ENCODE measurements around the gene SCARF2. TPM values are rescaled to one million over a fixed set of nuclear protein-coding genes. Genes with fewer than 3 reads are reported as not detected.
A peak's percentile ranks its signal among the peaks of the same experiment; 100 is the strongest.

Gene SCARF2
- total RNA-seq, 1 donor from 2014 or later = 3.4 TPM

DNA sequence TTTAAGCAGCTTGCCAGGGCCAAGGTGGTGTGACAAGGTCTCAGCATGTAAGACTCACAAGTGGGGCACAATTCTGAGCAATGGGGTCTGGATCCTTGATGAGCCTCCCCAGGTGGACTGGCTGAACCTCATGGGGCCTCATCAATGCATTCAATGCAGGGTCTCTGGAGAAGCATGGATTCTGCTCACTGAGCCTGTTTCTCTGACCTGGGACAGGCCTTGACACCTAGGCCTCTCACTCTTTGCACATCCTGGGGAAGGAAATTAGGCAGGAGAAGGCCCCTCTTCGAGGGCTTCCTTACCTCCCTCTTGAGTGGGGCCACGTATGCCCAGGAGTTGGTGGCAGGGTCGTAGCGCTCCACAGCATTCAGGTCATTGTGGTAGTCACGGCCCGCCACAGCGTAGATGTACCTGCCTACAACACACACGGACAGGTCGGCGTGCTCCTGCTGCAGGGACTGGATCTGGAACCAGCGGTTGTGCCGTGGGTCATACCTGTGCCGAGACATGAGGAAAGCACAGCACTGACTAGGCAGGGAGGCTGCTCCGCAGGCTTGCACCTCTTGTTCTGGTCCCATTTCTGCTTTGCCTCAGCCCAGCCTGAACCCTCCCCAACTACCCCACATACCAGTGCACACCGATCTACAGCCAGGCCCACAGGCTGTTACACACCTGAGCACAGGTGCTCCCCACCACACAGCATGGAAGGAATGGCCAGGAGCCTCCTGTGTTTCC lies 20.0 kb upstream of the SCARF2 start:
- Mint-ChIP-seq H3K27ac (ENCODE audit: unreplicated experiment) (no peak overlapping the region), H3K27me3 (ENCODE audit: unreplicated experiment) (peaks cover 2% of the 10 kb centered on the region), H3K36me3 (ENCODE audit: unreplicated experiment) (no peaks in the 10 kb centered on the region), H3K4me3 (ENCODE audit: unreplicated experiment) (no peak overlapping the region), H3K9me3 (ENCODE audit: unreplicated experiment) (peaks cover 3% of the 10 kb centered on the region), H3K4me1 (ENCODE audit: low read depth, unreplicated experiment) (peaks cover 23% of the 10 kb centered on the region)
- DNase-seq = no peak
- TF ChIP-seq, protein P1, sequence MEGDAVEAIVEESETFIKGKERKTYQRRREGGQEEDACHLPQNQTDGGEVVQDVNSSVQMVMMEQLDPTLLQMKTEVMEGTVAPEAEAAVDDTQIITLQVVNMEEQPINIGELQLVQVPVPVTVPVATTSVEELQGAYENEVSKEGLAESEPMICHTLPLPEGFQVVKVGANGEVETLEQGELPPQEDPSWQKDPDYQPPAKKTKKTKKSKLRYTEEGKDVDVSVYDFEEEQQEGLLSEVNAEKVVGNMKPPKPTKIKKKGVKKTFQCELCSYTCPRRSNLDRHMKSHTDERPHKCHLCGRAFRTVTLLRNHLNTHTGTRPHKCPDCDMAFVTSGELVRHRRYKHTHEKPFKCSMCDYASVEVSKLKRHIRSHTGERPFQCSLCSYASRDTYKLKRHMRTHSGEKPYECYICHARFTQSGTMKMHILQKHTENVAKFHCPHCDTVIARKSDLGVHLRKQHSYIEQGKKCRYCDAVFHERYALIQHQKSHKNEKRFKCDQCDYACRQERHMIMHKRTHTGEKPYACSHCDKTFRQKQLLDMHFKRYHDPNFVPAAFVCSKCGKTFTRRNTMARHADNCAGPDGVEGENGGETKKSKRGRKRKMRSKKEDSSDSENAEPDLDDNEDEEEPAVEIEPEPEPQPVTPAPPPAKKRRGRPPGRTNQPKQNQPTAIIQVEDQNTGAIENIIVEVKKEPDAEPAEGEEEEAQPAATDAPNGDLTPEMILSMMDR (IDR thresholded peaks at IDR 0.05; ENCODE audit: partially characterized antibody, unreplicated experiment) = no peak

DNA sequence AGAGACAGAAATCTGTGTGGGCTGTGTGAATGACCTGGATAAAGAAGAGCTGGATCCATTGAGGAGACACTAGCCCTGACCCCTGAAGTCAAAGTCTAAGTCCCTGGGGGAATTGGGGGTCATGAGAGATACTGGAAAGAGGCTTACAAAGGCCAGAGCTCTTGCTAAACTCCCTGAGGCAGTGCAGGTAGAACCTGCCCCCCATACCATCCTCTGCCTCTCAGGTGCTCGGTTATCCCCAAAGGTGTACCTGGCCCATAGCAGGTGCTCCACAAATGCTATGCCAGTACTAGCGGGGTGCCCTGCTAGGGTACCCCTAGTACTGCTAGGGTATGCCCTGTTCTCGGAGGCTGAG lies 19.1 kb upstream of the SCARF2 start:
- TF ChIP-seq, protein P1 (IDR thresholded peaks at IDR 0.05; ENCODE audit: partially characterized antibody, unreplicated experiment) = no peak
- DNase-seq = no peak
- Mint-ChIP-seq H3K4me3 (ENCODE audit: unreplicated experiment) (no peak overlapping the region), H3K4me1 (ENCODE audit: low read depth, unreplicated experiment) (peaks cover 21% of the 10 kb centered on the region), H3K27me3 (ENCODE audit: unreplicated experiment) (peaks cover 2% of the 10 kb centered on the region), H3K27ac (ENCODE audit: unreplicated experiment) (peak overlapping the region; percentile 88), H3K36me3 (ENCODE audit: unreplicated experiment) (no peaks in the 10 kb centered on the region), H3K9me3 (ENCODE audit: unreplicated experiment) (peaks cover 3% of the 10 kb centered on the region)

DNA sequence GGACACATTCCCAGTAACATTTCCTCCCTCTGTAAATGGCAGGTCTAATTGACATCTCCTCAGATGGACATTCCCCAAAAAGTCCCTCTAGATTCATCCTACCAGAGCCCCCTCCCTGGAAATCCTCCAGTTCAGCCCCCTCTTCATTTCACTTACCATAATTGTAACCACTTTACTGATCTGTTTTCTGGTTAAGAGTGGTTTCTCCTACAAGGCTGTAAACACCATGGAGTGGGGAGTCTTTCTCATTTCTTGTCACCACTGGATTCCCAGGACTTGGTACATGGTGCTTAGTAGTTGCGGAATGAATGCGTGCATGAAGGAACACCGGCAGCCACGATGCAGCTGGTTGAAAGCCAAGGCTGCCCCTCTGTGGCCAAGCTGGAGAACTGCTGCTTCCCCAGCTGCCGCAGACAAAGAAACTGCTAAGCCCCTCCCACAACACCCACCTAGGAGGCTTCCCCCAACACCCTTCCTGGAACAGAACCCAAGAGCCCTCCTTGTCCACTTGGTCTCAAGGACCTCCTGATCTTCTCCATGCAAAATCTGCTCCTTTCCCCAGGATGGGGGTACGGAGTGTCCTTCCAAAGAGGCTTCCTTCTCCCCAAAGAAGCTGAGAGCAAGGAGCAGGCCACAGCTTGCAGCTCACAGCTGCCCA lies 18.6 kb upstream of the SCARF2 start:
- H3K9me3 Mint-ChIP-seq (ENCODE audit: unreplicated experiment) = peaks cover 4% of the 10 kb centered on the region
- H3K4me3 Mint-ChIP-seq (ENCODE audit: unreplicated experiment) = no peak overlapping the region
- peak; percentile 85 for DNase-seq
- peaks cover 2% of the 10 kb centered on the region for H3K27me3 Mint-ChIP-seq (ENCODE audit: unreplicated experiment)
- H3K36me3 Mint-ChIP-seq (ENCODE audit: unreplicated experiment) = no peaks in the 10 kb centered on the region
- H3K27ac Mint-ChIP-seq (ENCODE audit: unreplicated experiment) = peak overlapping the region; percentile 88
- TF ChIP-seq, protein P1 (IDR thresholded peaks at IDR 0.05; ENCODE audit: partially characterized antibody, unreplicated experiment) = peak; percentile 75
- peaks cover 21% of the 10 kb centered on the region for H3K4me1 Mint-ChIP-seq (ENCODE audit: low read depth, unreplicated experiment)

DNA sequence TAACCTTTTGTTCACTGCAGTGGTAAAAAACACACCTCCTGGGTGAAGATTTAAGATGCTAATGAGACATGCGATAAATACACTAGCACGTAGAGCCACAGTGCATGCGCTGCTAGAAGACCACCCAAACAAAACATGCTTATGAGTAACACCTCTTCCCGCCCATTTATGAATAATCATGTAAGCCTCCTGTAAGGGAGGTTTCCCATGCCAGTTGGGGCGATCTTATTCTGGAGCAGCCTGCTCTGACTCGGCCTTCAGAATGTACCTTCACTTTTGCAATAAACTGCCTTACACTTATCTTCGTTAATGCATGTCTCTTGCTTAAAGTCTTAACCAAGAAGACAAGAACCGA lies 18.1 kb upstream of the SCARF2 start:
- TF ChIP-seq, protein P1 (IDR thresholded peaks at IDR 0.05; ENCODE audit: partially characterized antibody, unreplicated experiment) = no peak
- Mint-ChIP-seq H3K27me3 (ENCODE audit: unreplicated experiment) (peaks cover 2% of the 10 kb centered on the region), H3K9me3 (ENCODE audit: unreplicated experiment) (peaks cover 3% of the 10 kb centered on the region), H3K4me1 (ENCODE audit: low read depth, unreplicated experiment) (peaks cover 19% of the 10 kb centered on the region), H3K4me3 (ENCODE audit: unreplicated experiment) (peak overlapping the region; percentile 46), H3K27ac (ENCODE audit: unreplicated experiment) (no peak overlapping the region), H3K36me3 (ENCODE audit: unreplicated experiment) (no peaks in the 10 kb centered on the region)
- no peak for DNase-seq

DNA sequence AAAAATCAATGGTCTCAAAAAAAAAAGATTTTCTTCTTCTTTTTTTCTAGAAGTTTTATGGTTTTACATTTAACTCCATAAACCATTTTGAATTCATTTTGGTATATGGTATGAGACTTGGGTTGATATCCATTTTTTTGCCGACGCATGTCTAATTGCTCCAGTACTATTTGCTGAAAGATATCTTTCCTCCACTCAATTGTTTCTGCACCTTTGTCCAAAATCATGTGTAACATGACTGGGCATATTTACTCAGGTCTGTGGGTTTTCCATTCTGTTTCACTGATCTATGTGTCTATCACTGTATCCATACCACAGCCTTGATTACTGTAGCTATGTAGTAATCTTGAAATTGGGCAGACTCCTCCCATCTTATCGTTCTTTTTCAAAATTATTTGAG lies 15.6 kb upstream of the SCARF2 start:
- Mint-ChIP-seq H3K27me3 (ENCODE audit: unreplicated experiment) (peaks cover 2% of the 10 kb centered on the region), H3K9me3 (ENCODE audit: unreplicated experiment) (peaks cover 3% of the 10 kb centered on the region), H3K4me3 (ENCODE audit: unreplicated experiment) (no peak overlapping the region), H3K36me3 (ENCODE audit: unreplicated experiment) (no peaks in the 10 kb centered on the region), H3K4me1 (ENCODE audit: low read depth, unreplicated experiment) (peaks cover 15% of the 10 kb centered on the region), H3K27ac (ENCODE audit: unreplicated experiment) (no peak overlapping the region)
- DNase-seq = no peak
- TF ChIP-seq, protein P1 (IDR thresholded peaks at IDR 0.05; ENCODE audit: partially characterized antibody, unreplicated experiment) = no peak

All from glutamatergic neuron (in vitro differentiated cells).